ENCODE measurements around the gene FAM111A. TPM values are rescaled to one million over a fixed set of nuclear protein-coding genes. Genes with fewer than 3 reads are reported as not detected.

FAM111A gene
- total and polyA plus RNA-seq, 10 of the 15 experiments (the other 5 are each of a cell fraction or from before 2014, with no cell fraction given), result 26.6 to 95.0 (median 67.5) TPM

GRCh38 chr11:59114344-59114743 is 28.3 kb upstream of the FAM111A start:
- Histone ChIP-seq H3K4me2 (ENCODE audit: control insufficient read depth, insufficient read depth) (no peak overlapping the region), H3K9me3 (replicated peaks; ENCODE audit: control insufficient read depth, insufficient read depth, low read length) (peaks cover 21% of the 10 kb centered on the region), H3K27me3 (replicated peaks in 1 of 2; ENCODE audit: control insufficient read depth in 2 of 2, insufficient read depth in 2 of 2, low read length in 1 of 2) (no peaks in the 10 kb centered on the region), H3K27ac (ENCODE audit: control insufficient read depth, insufficient read depth) (no peak overlapping the region), H3K4me3 (no peak overlapping the region), H4K20me1 (ENCODE audit: control insufficient read depth, insufficient read depth) (no peaks in the 10 kb centered on the region), H3K9ac (ENCODE audit: control insufficient read depth, insufficient read depth, low read length) (no peak overlapping the region), H2AFZ (ENCODE audit: control insufficient read depth, low read depth, low read length) (no peak overlapping the region), H3K4me1 (ENCODE audit: control insufficient read depth, insufficient read depth, low read length) (no peaks in the 10 kb centered on the region), H3K79me2 (ENCODE audit: control insufficient read depth, insufficient read depth, low read length) (peaks cover 23% of the 10 kb centered on the region), H3K36me3 (ENCODE audit: control insufficient read depth in 2 of 2, insufficient read depth in 2 of 2, low read length in 1 of 2) (peaks cover 14 to 19% of the 10 kb centered on the region in 2 experiments)
- ChIA-PET CTCF (interaction anchor here (1.4 kb wide), 1 partner anchor 22 kb away, joined by 6 read pairs; no protein-coding TSS in a partner anchor), POLR2A (no interaction called here), SMC1A (ENCODE audit: uncharacterized antibody, unreplicated experiment) (no interaction called here), RAD21 (ENCODE audit: unreplicated experiment) (no interaction called here)
- ATAC-seq (no peak), FAIRE-seq (no peak), DNase-seq (ENCODE audit: low read depth, low spot score) (no peak)
- no TSS peak for BruUV-seq (replicated peaks)
- intact Hi-C loops (cut with micrococcal nuclease; ENCODE audit: unreplicated experiment) (no loop called here), in situ Hi-C loops (cut with MboI) (no loop called here)
- WGBS (ENCODE audit: insufficient coverage, insufficient replicate concordance, low lambda C conversion rate, missing lambda C conversion rate), result 99% methylated on average over 3 of the region's 3 CpGs
- TF ChIP-seq PAX8 (IDR thresholded peaks at IDR 0.05) (no peak), MXI1 (IDR thresholded peaks at IDR 0.05; ENCODE audit: low read depth, low read length) (no peak), TARDBP (IDR thresholded peaks at IDR 0.05; ENCODE audit: borderline replicate concordance) (no peak), BCL3 (IDR thresholded peaks at IDR 0.05; ENCODE audit: borderline replicate concordance, insufficient read depth, low read depth, low read length, poor library complexity, severe bottlenecking) (no peak), IKZF2 (IDR thresholded peaks at IDR 0.05) (no peak), YY1 (IDR thresholded peaks at IDR 0.05; ENCODE audit: low read depth, low read length) (no peak), YBX1 (IDR thresholded peaks at IDR 0.05) (no peak), RELA (IDR thresholded peaks at IDR 0.05; ENCODE audit: borderline replicate concordance, partially characterized antibody) (no peak), USF1 (IDR thresholded peaks at IDR 0.05; ENCODE audit: borderline replicate concordance, extremely low read length, insufficient read depth, low read depth, low read length) (no peak), ZBTB40 (IDR thresholded peaks at IDR 0.05; ENCODE audit: borderline replicate concordance) (no peak), KDM1A (IDR thresholded peaks at IDR 0.05; ENCODE audit: borderline replicate concordance) (no peak), GATAD2B (conservative IDR thresholded peaks at IDR 0.05; ENCODE audit: low read depth) (no peak), ATF2 (IDR thresholded peaks at IDR 0.05; ENCODE audit: low read length) (no peak), TBL1XR1 (IDR thresholded peaks at IDR 0.05; ENCODE audit: low read depth, low read length) (no peak), NKRF (conservative IDR thresholded peaks at IDR 0.05) (no peak), KAT2A (conservative IDR thresholded peaks at IDR 0.05; ENCODE audit: control insufficient read depth, low read depth, low read length) (no peak)

All from GM12878 (cell line).